Bronchial epithelial cell (primary cell): ENCODE results near the gene DDOST. TPM values are rescaled to one million over a fixed set of nuclear protein-coding genes. Genes with fewer than 3 reads are reported as not detected.
"Not testable (repeated sequence)": the region's sequence is repeated elsewhere in the genome, so short reads cannot be mapped to it uniquely, and the experiment has no call there.

Experiments used
- DNase-seq: peaks from one replicate; pipeline ENCODE4 v3.0.0-alpha.2; 2010; ENCODE audit warnings: low read depth
- FAIRE-seq: peaks from 2 replicates; lab custom pipeline; 2011; peaks lifted over from hg19 to GRCh38; lab: Jason Lieb, UNC
- H3K27me3 ChIP-seq: 2 replicates; pipeline ENCODE4 v1.5.1; 2011; ENCODE audit warnings: low read length; ENCODE audit not compliant: control insufficient read depth, insufficient read depth
- H3K36me3 ChIP-seq: 2 replicates; pipeline ENCODE4 v1.5.1; 2011; ENCODE audit warnings: low read length; ENCODE audit not compliant: control insufficient read depth, insufficient read depth
- H3K4me3 ChIP-seq: 2 replicates; pipeline ENCODE4 v1.5.1; 2011; ENCODE audit warnings: mild to moderate bottlenecking, low read depth, low read length, control low read depth
- total RNA-seq: library from RNA; depleted of rRNA; stranded (reverse); fragments of >200 nt; gene quantifications from 2 replicates; pipeline ENCODE4 v1.2.1, GENCODE V29; 2014
- TF ChIP-seq, protein P1 (sequence below): IDR thresholded peaks from 2 replicates; pipeline ENCODE4 v1.5.1; 2011; ENCODE audit warnings: mild to moderate bottlenecking, moderate library complexity, low read length, control low read depth, inconsistent platforms; ENCODE audit not compliant: insufficient read depth, severe bottlenecking

DDOST gene
- total RNA-seq, 1 donor from 2014 or later = 346 TPM

DNA sequence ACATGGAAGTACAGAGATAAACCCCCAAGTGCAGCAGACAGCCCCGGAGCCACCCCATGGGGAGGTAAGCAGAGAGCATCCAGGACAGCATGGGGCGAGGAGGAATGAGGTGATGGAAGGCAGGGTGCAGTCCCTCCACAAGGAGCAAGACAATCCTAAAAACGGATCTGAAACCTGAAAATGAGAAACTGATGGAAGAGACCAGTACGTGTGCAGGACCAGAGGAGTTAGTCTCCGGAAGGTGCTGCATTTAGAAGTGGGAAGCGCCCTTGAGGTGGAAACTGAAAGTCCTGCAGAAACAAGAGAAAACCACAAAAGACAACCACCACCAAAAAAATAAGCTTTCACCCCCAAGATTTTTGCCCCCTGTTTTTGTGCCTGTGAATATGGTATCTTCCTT, 17.4 kb upstream of the DDOST start:
- Histone ChIP-seq H3K4me3 (no peak overlapping the region), H3K27me3 (no peaks in the 10 kb centered on the region), H3K36me3 (no peaks in the 10 kb centered on the region)
- DNase-seq = no peak
- FAIRE-seq = no peak
- TF ChIP-seq, protein P1, sequence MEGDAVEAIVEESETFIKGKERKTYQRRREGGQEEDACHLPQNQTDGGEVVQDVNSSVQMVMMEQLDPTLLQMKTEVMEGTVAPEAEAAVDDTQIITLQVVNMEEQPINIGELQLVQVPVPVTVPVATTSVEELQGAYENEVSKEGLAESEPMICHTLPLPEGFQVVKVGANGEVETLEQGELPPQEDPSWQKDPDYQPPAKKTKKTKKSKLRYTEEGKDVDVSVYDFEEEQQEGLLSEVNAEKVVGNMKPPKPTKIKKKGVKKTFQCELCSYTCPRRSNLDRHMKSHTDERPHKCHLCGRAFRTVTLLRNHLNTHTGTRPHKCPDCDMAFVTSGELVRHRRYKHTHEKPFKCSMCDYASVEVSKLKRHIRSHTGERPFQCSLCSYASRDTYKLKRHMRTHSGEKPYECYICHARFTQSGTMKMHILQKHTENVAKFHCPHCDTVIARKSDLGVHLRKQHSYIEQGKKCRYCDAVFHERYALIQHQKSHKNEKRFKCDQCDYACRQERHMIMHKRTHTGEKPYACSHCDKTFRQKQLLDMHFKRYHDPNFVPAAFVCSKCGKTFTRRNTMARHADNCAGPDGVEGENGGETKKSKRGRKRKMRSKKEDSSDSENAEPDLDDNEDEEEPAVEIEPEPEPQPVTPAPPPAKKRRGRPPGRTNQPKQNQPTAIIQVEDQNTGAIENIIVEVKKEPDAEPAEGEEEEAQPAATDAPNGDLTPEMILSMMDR = no peak

DNA sequence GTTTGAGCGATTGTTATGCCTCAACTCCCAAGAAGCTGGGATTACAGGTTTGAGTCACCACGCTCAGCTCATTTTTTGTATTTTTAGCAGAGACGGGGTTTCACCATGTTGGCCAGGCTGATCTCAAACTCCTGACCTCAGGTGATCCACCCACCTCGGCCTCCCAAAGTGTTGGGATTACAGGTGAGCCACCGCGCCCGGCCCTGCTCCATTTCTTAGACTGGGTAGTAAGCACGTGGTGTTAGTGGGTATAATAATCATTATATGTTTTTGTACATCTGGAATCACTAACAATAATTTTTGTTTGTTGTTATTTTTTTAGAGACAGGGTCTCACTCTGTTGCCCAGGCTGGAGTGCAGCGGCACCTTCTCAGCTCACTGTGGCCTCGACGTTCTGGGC, 12.5 kb upstream of the DDOST start:
- H3K4me3 ChIP-seq, H3K27me3 ChIP-seq, H3K36me3 ChIP-seq, FAIRE-seq, DNase-seq: not testable (repeated sequence)

DNA sequence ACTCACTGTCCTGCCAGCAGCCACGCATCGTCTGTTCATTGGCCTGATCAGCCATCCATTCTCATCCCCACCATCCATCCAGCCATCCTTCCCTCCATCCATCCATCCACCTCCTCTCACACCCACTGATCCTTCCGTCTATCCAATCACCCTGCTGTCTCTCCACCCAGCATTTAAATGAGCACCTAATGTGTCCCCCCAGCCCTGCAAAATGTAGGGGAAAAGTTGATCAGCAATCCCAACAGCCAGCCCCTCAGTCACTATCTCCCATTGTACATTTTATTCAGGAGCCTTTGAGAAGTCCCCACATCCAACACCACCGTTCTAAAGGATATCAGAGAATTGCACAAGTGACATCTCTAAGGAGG, 11.1 kb upstream of the DDOST start:
- Histone ChIP-seq H3K4me3 (no peak overlapping the region), H3K27me3 (no peaks in the 10 kb centered on the region), H3K36me3 (no peaks in the 10 kb centered on the region)
- FAIRE-seq = no peak
- TF ChIP-seq, protein P1 = no peak
- no peak for DNase-seq

DNA sequence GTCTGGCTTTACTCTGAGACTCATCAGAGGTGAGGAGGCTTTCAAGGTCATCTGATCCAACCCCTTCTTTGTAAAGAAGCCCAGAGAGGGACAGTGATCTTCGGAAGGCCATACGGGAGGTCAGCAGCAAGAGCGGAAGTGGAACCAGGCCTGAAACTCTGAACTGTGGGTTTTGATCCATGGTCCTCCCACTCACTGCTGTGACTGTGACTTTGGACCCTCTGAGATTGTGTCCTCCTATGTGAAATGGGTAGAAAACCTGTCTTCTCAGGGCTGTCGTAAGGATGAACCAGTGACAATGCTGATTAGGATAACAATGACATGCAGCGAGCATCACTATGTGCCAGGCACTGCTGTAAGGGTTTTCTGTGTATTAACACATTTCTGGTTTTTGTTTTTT, 9.8 kb upstream of the DDOST start:
- no peak for DNase-seq
- TF ChIP-seq, protein P1 = no peak
- no peak overlapping the region for H3K4me3 ChIP-seq
- no peak for FAIRE-seq
- no peaks in the 10 kb centered on the region for H3K27me3 ChIP-seq
- H3K36me3 ChIP-seq = no peaks in the 10 kb centered on the region

DNA sequence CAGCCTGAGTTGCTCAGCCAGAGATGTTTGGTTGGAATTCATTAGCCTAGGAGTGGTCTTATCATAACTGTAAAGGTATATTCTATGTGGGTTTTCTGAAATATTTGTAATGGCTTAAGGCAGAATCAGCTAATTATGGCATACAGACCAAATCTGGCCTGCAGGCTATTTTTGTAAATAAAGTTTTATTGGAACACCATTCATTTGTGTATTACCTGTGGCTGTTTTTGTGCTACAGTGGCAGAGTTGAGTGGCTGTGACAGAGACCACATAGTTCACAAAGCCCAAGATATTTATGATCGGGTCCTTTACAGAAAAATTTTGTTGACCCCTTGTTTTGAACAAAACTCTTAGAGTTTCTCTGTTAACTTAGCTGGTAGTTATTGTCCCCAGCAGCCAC, 7.4 kb upstream of the DDOST start:
- Histone ChIP-seq H3K4me3 (no peak overlapping the region), H3K36me3 (no peaks in the 10 kb centered on the region), H3K27me3 (no peaks in the 10 kb centered on the region)
- no peak for FAIRE-seq
- TF ChIP-seq, protein P1 = no peak
- no peak for DNase-seq

DNA sequence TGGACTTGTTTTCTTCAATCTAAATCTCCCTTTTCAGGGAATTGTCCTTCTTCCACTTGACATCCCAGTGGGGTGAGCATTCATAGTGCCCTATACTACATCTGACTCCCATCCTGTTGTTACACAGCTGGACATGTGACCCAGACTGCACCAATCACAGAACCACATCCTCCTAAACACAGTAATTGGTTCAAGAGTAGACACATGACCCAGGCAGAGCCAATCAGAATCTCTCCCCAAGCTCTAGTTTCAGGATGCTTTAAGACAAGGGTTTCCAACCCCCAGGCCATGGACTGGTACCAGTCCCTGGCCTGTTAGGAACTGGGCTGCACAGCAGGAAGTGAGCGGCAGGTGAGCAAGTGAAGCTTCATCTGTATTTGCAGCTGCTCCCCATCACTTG, 5.6 kb upstream of the DDOST start:
- TF ChIP-seq, protein P1 = no peak
- Histone ChIP-seq H3K27me3 (no peaks in the 10 kb centered on the region), H3K36me3 (no peaks in the 10 kb centered on the region), H3K4me3 (no peak overlapping the region)
- FAIRE-seq = no peak
- peak; percentile 37 for DNase-seq

DNA sequence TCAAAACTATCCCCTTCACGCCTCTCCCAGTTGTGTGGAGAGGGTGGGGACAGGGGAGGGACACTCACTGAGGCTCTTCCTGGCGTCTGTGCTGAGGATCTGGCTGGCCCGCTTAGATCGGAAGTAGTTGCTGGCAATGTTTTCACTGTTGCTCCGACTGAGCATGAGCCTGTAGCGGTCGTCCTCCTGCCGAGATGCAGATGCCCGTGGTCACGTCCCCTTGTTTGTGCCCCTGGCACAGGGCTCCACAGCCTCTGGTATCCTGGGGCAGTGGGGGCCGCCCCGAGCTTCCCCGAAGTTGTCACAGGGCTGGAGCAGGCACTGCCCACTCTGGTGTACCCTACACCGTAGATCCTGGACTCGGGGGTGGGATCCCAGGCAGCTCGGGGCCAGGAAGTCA, 5.0 kb upstream of the DDOST start:
- Histone ChIP-seq H3K27me3 (no peaks in the 10 kb centered on the region), H3K36me3 (no peaks in the 10 kb centered on the region), H3K4me3 (no peak overlapping the region)
- TF ChIP-seq, protein P1 = no peak
- DNase-seq = no peak
- FAIRE-seq = peak; percentile 18
